ENCODE results near the gene SPARCL1. TPM values are rescaled to one million over a fixed set of nuclear protein-coding genes. Genes with fewer than 3 reads are reported as not detected.

SPARCL1 gene
- total and polyA plus RNA-seq, 9 of the 15 experiments (the other 6 are each of a cell fraction or from before 2014, with no cell fraction given), result 0.03 to 0.71 (median 0.05) TPM; not detected in 3

- TF ChIP-seq ZBTB40 (IDR thresholded peaks at IDR 0.05) (no peak), ZBTB40 (CRISPR knock-in tag; IDR thresholded peaks at IDR 0.05) (no peak), ZNF507 (tag; conservative IDR thresholded peaks at IDR 0.05) (no peak), ZSCAN32 (CRISPR knock-in tag; IDR thresholded peaks at IDR 0.05) (no peak), ZNF785 (CRISPR knock-in tag; IDR thresholded peaks at IDR 0.05) (no peak), CTCF (IDR thresholded peaks at IDR 0.05 in 2 of 3, conservative IDR thresholded peaks at IDR 0.05 in 1 of 3; ENCODE audit: insufficient read depth in 2 of 3, low read depth in 1 of 3, low read length in 3 of 3) (no peak), U2AF1 (optimal IDR thresholded peaks at IDR 0.05; ENCODE audit: low read depth, low read length) (no peak)
- TF ChIP-seq, protein P1, sequence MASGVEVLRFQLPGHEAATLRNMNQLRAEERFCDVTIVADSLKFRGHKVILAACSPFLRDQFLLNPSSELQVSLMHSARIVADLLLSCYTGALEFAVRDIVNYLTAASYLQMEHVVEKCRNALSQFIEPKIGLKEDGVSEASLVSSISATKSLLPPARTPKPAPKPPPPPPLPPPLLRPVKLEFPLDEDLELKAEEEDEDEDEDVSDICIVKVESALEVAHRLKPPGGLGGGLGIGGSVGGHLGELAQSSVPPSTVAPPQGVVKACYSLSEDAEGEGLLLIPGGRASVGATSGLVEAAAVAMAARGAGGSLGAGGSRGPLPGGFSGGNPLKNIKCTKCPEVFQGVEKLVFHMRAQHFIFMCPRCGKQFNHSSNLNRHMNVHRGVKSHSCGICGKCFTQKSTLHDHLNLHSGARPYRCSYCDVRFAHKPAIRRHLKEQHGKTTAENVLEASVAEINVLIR (CRISPR knock-in tag; IDR thresholded peaks at IDR 0.05), result no peak
Observed at GRCh38 chr4:87427518-87427868, 101.7 kb downstream of the SPARCL1 start (continued).

All from K562 (cell line).